ENCODE results near the gene NATD1.
A peak's percentile ranks its signal among the peaks of the same experiment; 100 is the strongest.

NATD1 gene, protein sequence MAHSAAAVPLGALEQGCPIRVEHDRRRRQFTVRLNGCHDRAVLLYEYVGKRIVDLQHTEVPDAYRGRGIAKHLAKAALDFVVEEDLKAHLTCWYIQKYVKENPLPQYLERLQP

DNA sequence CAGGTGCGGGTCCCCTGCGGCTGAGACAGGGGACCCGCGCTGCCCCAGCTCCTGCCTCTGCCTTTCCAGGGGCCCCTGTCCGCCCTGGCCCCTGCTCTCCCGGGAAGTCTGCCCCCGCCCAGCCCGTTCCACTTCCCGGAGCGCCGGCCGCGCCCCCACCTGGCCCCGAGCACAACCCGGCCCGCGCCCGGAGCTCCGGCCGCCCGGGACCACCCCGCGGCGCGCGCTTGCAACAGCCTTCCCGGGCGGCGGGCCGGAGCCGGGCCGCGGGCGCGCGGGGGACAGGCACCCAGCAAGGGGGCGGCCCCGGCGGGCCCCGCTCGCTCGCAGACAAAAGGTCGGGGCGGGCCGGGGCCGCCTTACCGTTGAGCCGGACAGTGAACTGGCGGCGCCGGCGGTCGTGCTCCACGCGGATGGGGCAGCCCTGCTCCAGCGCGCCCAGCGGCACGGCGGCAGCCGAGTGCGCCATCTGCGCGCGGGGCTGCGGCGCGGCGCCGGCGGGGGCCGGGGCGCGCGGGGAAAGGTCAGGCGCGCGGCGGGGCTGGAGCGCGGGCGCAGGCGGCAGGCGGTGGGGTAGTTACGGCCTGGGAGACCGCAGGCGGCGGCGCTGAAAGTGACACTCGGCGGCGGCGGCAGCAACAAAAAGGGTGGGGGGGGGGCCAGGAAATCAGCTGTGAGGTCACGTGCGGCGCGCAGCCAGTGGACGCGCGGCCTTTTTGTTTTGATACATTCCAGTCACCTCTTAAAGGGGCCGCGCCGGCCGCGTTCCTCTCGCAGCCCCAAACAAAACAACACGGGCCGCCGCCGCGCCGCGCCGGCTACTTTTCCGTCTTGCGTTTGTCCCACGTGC, at the start of gene NATD1:
Gene NATD1 (minus strand): TSS at position 615 of the 850 bp plus-strand sequence. CDS start 146 bp downstream, at position 469.
- peak; percentile 76 for DNase-seq

DNA sequence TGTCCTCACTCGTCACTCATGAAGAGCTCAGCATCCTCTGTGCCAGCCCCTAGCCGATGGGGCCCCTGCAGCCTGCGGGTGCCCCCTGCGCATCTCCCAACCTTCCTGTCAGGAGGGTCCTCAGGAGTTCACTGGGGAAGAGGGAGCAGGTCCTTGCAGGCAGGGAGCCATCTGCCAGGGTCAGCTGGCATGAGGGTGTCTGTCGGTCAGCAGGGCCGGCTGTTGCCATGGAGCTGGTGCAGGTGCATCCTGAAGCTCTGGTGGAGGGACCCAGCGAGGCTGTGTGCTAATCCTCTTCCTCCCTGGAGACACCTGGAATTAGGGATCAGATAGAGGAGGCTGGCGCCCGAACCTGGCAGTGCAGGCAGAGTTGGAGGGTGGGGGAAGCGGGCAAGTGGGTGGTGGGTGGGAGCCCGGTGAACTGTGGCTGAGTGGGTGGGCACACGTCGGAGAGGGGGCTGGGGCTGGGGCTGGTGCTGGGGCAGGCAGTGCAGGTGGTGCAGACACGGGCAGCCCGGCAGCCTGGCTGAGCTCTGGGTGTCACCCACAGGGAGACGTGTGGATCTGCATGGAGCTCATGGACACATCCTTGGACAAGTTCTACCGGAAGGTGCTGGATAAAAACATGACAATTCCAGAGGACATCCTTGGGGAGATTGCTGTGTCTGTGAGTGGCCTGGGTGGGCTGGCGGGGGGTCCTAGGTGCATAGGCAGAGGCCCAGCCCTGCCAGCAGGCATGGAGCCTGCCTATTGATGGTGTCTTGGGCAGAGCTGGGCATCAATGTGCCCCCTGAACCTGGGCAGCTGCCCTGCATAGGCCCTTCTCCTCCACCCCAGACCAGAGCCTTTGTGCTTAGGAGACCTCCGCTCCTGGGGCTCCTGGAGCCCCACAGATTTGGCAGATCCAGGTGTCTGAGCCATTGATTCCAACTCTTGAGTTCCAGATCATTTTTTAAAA, 48.7 kb upstream of the NATD1 start:
- DNase-seq: no peak

DNA sequence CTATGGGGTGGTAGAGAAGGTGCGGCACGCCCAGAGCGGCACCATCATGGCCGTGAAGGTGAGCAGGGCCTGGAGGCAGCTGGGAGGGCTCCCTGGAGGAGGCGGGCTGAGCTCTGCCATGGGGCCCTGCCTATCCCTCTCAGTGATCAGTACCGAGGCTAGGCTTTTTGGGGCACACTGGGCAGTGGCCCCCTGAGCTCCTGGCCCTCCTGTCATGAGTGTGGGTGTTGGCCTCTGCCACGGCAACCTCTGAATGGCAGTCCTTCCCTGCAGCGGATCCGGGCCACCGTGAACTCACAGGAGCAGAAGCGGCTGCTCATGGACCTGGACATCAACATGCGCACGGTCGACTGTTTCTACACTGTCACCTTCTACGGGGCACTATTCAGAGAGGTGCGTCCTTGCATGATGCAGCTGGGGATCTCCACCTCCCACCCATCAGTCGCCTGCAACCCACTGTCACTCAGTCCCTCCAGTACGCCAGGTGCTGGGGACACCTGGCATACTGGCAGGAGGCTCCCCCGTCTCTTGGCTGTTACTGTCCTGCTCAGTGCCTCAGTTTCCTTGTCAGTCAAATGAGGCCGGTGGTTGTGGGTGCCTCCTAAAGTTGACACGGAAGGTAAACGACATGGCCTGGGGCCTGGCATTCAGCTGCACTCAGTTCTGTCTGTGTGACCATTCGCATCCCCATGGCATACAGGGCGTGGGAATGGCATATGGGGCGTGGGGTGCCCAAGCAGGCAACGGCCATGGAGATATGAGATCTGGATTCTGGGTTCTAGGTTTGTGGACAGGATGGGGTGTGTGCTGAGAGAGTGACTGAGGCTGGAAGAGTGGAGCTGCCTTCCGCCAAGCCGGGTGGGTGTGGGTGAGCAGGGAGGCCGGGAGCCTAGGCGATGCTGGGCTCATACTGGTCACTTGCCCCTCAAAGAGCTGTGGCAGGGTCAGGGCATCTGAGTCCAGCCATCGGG, 47.7 kb upstream of the NATD1 start:
- DNase-seq: no peak

DNA sequence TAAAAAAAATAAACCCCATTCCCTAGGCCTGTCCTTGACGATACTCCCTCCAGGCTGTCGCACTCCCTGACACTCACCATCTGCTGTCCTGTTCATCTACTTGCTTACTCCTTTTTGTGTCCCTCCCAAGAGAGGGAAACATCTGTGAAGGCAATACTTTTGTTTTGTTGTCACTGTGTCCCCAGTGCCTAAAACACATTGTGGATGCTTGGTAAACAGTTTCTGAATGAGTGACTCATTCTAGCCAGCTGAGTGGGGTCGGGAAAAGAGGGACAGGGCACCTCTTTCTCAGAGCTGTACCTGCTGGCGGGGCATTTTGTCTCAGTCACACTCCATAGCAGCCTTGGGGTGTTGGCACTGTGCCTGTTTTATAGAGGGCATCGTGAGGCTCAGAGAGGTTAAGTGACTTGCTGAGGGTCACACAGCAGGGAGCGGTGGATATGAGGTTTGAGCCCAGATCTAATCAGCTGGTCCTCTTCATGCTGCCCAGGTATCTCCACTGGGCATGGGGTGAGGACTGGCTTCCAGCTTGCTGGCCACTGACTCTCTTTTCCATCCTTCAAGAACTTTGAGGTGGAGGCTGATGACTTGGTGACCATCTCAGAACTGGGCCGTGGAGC, 46.9 kb upstream of the NATD1 start:
- no peak for DNase-seq

DNA sequence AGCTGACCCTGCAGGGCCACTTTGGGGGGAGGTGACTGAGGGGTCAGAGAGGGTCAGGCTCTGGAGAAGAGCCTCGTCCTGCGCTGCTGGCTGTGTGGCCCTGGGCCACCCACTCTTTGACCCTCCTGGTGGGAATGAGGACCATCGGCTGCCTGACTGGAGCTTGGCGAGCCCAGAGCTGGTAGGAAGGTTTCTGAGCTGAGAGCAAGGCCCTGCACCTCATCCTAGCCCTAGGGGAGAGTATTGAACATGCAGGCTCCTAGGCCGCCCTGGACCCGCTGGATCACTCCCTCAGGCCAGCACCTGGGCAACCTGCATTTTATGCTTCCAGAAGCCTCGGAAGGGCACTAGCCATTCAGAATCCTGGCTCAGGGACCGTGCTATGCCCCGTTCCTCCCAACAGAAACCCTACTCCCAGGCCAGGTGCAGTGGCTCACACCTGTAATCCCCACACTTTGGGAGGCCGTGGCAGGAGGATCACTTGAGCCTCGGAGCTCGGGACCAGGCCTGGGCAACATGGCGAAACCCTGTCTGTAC, 45.8 kb upstream of the NATD1 start:
- DNase-seq: no peak

DNA sequence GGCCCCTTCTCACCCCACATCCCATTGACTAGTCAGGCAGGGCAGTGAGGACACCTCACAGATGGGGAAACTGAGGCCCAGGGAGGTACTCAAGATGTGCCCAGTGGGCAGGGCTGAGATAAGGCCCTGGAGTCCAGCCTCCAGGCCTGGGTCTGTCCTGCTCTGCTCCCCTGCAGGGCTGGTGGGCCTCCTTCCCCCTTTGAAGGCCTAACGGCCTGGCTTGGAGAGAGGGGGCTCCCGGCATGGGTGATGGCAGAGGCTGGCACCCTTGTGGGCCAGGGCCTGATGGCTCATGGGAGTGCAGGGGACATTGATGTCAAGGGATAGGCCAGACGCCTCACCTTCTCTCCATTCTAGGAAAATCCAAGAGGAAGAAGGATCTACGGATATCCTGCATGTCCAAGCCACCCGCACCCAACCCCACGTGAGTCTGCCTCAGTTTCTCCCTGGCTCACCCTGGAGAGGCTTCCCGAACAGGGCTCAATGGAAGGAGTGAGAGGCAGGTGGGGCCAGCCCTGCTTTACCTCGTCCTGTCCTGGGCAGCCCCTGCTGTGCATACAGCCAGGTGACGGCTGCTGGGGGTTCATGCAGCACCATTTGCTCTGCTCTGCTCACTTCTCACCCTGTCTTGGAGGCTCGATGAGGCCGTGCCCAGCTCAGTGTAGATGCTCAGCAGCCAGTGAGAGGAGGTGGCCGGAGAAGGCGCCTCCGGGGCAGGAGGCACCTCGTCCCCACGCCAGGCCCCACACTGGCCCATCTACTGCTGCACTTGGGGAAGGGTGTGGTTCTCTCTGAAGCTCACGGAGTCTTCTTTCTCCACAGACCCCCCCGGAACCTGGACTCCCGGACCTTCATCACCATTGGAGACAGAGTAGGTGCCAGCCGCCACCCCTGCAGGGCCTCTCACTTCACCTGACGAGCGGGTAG, 45.1 kb upstream of the NATD1 start:
- DNase-seq: no peak

DNA sequence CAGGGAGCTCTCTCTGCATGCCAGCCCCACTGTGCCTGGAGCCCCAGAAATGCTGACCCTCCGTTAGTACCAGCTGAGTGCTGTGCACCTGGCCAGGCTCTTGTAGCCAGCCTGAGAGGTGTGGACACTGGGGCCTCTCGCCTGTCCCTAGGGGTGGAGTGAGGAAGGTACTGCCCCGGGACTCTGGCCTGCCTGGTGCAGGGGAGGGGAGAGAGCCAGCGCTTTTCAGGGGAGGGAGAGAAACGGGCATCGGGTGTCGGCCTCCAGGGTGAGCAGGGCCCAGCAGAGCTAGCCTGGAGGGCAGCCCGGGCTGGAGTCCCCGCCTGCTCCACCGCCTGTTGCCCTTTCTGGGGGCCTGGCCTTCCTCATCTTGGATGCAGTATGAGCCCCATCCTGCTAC, 44.4 kb upstream of the NATD1 start:
- no peak for DNase-seq

DNA sequence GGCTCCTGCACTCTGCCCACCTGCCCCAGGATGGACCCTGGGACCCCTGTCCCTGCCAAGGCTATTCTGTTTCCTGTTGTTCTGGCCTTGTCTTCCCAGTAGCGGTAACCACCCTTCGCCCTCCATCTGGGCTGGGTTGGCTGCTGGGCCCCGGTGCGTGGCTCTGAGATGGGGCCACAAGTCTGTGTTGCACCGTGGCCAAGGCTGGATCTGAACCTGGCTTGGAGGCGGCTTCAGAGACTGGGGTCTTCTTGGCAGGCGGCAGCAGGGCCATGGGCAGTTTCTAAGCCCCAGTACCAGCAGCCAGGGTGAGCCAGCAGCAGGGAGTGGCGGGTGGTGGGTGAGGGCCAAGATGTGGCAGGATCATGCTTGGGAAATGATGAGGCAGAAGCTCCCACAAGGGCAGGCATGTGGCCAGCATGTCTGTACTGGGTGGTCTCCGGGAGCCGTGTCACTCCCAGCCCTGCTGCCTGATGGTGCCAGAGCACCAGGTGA, 43.9 kb upstream of the NATD1 start:
- DNase-seq: no peak

DNA sequence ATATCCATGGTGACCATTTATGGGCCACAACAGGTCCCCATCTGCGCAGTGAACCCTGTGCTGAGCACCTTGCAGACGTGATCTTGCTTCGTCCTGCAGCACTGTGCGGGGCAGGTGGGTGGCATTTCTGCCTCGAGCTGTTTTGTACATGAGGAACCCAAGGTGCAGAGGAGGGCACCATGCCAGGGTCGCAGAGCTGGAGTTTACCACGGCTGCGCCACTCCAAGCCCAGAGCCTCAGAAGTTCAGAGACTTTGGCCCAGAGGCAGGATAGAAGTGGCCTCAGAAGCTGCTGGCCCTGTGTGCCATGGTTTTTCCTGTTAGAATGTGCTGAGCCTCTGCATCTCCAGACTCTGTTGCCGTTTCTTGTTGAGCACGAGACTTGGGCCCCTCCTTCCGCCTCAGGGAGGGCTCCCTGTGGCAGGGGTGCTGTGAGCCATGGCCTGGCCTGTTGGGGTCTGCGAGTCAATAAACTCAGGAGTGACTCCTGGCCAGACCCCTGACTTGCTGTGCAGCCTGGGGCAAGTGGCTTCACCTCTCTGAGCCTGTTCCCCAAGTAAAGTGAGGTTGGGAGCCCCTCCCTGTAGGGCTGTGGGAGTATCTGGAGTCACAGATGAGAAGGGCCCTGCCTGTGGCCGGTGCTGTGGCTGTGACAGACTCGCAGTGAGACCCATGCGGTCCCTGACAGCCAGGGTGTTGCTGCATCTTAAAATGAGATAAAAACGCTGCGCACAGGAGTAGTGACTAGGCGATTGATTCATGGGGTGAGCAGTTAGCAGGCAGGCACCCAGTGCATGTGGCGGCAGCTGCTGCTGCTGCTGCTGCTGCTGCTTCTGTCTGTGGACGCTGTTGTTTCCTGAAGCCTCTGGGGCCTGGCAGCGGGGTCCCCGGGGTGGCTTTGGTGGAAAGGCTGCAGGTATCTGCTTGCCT, 43.2 kb upstream of the NATD1 start:
- no peak for DNase-seq

DNA sequence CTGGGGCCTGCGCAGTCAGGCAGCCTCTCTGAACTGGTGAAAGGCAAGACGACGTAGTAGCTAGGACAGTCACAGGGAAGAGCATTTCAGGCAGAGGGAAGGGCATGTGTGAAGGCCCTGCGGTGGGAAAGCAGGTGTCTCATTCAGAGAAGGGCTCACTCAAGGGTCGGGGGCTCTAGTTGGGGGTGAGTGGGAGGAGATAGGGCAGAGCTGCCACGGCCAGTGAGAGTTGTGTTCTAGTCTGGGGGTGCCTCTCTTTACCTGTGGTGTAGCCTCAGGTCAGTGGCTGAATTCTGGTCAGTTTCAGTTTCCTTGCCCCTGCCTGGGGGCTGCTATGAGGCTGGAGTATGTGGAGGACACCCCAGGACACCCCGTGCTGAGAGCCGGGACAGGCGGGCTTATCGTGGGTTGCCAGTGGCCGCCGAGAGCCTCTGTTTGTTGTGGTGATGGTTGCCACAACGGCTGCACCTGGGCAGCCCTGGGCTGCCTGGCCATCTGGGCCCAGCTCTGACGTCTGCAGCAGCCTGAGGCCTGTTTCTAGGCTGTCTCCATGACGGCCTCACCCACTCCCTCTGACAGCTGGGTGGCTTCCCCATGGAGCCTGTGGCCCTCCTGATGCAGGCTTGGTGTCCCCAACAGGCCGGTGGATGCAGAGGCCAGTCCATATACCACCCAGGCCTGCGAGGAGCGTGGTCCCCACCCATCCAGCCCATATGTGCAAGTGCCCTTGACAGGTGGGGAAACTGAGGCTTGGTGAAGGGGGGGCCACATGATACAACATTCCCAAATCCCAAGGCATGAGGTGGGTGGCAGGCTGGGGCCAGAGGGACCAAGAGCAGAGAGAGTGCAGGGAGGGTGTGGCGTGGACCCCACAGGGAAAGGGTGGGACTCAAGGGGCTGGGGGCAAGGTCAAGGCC, 42.1 kb upstream of the NATD1 start:
- DNase-seq: no peak

DNA sequence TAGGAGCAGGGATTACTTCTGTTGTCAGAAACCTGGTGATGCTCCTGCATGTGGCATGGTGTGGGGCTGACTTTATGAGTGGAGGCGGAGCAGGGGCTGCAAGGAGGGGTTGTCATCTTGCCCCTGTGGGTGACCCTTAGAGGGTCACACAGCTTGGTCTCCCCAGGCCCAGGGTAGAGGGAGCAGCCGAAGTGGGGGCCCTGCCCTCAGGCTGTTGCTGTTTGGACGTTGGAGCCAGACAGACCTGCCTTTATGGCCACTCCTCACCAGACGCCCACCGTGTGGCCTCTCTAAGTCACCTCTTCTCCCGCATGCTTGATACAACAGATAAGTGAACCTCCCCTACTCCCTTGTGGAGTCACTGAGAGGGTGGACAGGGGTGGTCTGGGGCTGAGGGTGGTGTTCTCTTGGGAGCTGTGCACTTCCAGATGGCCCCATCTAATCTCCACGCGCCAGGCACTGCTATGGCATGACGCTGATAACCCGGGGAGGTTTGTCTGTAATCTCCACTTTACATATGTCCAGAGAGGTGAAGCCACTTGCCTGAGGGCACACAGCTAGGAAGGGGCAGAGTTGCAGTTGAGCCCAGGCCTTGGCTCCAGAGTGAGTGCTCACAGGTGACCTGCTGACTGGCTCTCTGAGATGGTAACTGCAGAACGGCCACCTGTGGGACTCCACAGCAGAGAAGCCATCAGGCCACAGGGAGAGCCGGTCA, 41.3 kb upstream of the NATD1 start:
- DNase-seq: no peak

DNA sequence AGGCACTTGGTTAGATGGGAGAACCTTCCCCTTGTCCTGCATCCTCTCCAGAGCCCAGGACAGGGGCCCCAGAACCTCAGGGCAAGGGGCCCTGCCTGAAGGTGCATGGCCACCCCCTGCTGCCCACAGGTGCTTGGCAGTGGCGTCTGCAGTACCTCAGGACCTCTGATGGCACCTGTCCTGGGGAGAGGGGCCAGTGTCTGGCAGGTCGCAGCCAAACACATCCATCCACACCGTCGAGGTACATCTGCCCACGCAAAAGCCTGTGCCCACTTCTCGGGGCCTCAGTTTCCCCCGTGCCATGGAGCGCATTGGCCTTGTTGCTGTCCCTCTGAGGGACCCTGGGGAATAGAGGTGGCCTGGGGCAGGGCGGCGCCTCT, 40.6 kb upstream of the NATD1 start:
- DNase-seq: no peak

DNA sequence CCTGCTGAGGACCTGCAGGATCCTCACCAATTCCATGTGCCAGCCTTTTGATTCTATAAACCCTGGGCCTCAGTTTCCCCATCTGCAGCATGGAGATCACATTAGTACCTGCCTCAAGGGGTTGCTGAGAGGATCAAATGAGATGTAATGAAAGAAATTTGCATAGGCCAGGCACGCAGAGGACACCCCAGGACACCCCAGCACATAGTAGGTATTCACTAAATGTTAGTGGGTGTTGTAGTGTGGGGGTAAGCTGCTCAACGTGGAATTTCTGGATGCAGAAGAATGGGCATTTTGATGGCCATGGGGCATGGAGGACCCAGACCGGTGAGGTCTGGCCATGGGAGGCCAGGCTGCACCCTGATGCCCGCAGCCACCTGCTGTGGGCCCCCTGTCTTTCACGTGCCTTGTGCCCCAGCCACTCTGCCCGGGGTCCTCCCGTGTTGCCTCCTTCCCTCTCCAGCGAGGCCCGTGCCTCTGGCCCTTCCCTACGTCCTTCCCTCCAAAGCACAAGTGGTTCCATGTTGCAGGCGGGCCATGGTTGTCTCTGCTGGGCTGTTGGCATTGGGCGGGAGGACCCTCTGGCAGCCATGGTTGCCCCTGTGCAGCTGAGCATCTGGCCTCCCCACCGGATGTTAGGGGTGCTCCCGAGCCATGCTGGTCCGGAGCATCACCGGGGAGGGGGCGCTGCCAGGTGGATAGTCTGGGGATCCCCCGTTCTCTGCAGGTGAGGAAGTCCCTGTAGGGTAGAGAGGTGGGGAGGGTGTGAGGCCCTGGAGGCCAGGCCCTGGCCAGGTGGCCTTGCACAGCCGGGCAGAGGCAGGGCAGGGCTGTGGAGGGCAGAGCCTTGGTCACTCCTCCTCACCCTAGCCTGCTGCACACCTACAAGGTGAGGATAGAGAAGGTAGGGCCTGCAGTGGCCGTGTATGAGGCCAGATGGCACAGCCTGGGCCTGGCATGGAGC, 39.9 kb upstream of the NATD1 start:
- no peak for DNase-seq

DNA sequence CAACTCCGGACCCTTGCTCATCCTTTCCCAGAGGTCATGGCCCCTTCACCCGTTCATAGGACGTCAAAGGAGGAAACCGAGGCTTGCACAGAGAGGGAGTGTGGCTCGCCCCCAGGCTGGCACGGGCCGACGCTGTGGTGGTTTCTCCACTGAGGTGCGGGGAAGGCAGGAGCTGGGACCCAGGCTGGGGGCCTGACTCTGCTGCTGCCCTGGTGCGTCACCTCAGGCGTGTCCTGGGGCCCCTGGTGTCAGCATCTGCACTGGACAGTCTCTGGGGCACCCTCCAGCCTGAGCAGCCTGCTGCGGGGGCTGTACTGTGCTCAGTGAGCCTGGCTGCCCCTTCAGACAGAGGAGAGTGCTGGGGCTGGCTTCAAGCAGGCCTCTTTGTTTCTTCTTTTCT, 38.7 kb upstream of the NATD1 start:
- DNase-seq: no peak

DNA sequence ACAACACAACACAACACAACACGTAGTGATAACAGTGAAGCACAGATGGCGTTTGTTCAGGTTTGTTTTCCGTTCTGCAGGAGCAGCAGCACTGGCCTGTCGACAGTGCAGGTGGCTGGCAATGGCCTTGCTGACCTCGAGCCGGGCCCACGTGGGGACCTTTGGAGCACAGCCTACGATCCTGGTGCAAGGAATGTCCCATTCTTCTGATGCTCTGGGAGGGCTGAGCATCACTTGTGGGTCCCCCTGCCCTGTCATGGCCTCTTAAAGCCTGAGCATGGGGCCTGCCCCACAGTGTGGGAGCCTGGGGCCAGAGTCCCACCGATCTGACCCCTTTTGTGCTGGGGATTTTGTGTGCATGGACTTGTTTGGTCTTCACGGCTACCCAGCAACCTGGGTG, 38.1 kb upstream of the NATD1 start:
- no peak for DNase-seq

All from activated CD4-positive, CD25-positive, alpha-beta regulatory T cell treated with anti-CD3 and anti-CD28 coated beads, Interleukin-2, amount 50 U/mL, for 72 hours (primary cell).